Natural killer cell (primary cell): ENCODE data around the gene CACNA1D. TPM values are rescaled to one million over a fixed set of nuclear protein-coding genes. Genes with fewer than 3 reads are reported as not detected.
"Not testable (repeated sequence)": the region's sequence is repeated elsewhere in the genome, so short reads cannot be mapped to it uniquely, and the experiment has no call there.

Source experiments
- ATAC-seq, 3 donors: fragments of 150-1000 bp in 2 of 3; fragments of 200-7000 bp in 1 of 3; cut with Tn5 transposase; 1 replicate in 1 of 3; 2 replicates in 2 of 3; pipeline ENCODE4 v1.10.0; 2021; ENCODE audit warnings: mild to moderate bottlenecking in 2 of 3, moderate library complexity in 2 of 3
- DNase-seq, 2 donors: peaks; one replicate each; pipeline versions ENCODE4 v3.0.0 to v3.0.0-alpha.2; 2013 to 2021; ENCODE audit warnings: mixed read lengths in 1 of 2
- H3K27ac ChIP-seq: one replicate; pipeline ENCODE4 v1.5.1; 2013; ENCODE audit warnings: mild to moderate bottlenecking, low read length
- H3K27me3 ChIP-seq: one replicate; pipeline ENCODE4 v1.6.1; 2013; ENCODE audit warnings: low read length; ENCODE audit not compliant: control insufficient read depth, insufficient read depth
- H3K36me3 ChIP-seq: one replicate; pipeline ENCODE4 v1.6.1; 2013; ENCODE audit warnings: low read length; ENCODE audit not compliant: control insufficient read depth, insufficient read depth
- H3K4me1 ChIP-seq: one replicate; pipeline ENCODE4 v1.6.1; 2013; ENCODE audit warnings: low read length; ENCODE audit not compliant: control insufficient read depth, insufficient read depth
- H3K4me3 ChIP-seq: one replicate; pipeline ENCODE4 v1.5.1; 2013; ENCODE audit warnings: low read length
- H3K9me3 ChIP-seq: one replicate; pipeline ENCODE4 v1.6.1; 2013; ENCODE audit warnings: low read length; ENCODE audit not compliant: control insufficient read depth, insufficient read depth
- H3K27ac Mint-ChIP-seq, 2 donors: one replicate each; pipeline ENCODE4 v1.8.0; 2022; ENCODE audit warnings: mild to moderate bottlenecking in 2 of 2, mixed read lengths in 2 of 2, moderate library complexity in 1 of 2
- H3K27me3 Mint-ChIP-seq, 2 donors: one replicate each; pipeline ENCODE4 v1.8.0; 2022; ENCODE audit warnings: low read depth in 2 of 2, mixed read lengths in 2 of 2
- H3K36me3 Mint-ChIP-seq: one replicate; pipeline ENCODE4 v1.8.0; 2022; ENCODE audit warnings: mixed read lengths
- H3K4me1 Mint-ChIP-seq, 2 donors: one replicate each; pipeline ENCODE4 v1.8.0; 2022; ENCODE audit warnings: mixed read lengths in 2 of 2
- H3K4me3 Mint-ChIP-seq: one replicate; pipeline ENCODE4 v1.8.0; 2022; ENCODE audit warnings: mild to moderate bottlenecking, moderate library complexity, mixed read lengths
- H3K9me3 Mint-ChIP-seq, 2 donors: one replicate each; pipeline ENCODE4 v1.8.0; 2022; ENCODE audit warnings: mixed read lengths in 2 of 2
- CTCF ChIP-seq: fragments of 200-600 bp; IDR thresholded peaks from one replicate; pipeline ENCODE4 v1.8.0; 2022; ENCODE audit warnings: antibody characterized with exemption
- WGBS: methylation state at CpG from one replicate; pipeline ENCODE4 v1.1.7; 2013; ENCODE audit warnings: missing lambda C conversion rate; ENCODE audit not compliant: insufficient coverage; 5-methylcytosine and 5-hydroxymethylcytosine counted together
- intact Hi-C: fragments of 100-400 bp; cut with micrococcal nuclease; formaldehyde crosslinking; loops from one replicate; pipeline ENCODE4 v1.14.2; 2022
- total RNA-seq, 4 donors: library from RNA; stranded (reverse); fragments of 120-200 nt in 1 of 4; gene quantifications; one replicate each; pipeline versions ENCODE4 v1.2.3 to v1.2.4, GENCODE V29; 2013 to 2022

Gene CACNA1D
- total RNA-seq, 3 donors from 2014 or later (not counting 1 experiment from before 2014, with no cell fraction given): 0.54 to 10.1 TPM; not detected in 1

GRCh38 chr3:53473422-53473821 is 21.0 kb upstream of the CACNA1D start:
- no peaks in the 10 kb centered on the region for H3K4me1 ChIP-seq
- no peaks in the 10 kb centered on the region for H3K9me3 Mint-ChIP-seq
- no peaks in the 10 kb centered on the region for H3K4me1 Mint-ChIP-seq
- H3K36me3 ChIP-seq: no peaks in the 10 kb centered on the region
- 86% methylated on average over 2 of the region's 2 CpGs for WGBS
- H3K4me3 ChIP-seq: no peak overlapping the region
- no peak overlapping the region for H3K27ac Mint-ChIP-seq
- H3K27me3 Mint-ChIP-seq: peaks cover 27 to 31% of the 10 kb centered on the region in 2 donors
- no peaks in the 10 kb centered on the region for H3K9me3 ChIP-seq
- no peaks in the 10 kb centered on the region for H3K36me3 Mint-ChIP-seq
- H3K27me3 ChIP-seq: no peaks in the 10 kb centered on the region
- no peak for TF ChIP-seq CTCF
- intact Hi-C loops: no loop called here
- no peak for ATAC-seq
- DNase-seq: no peak
- no peak overlapping the region for H3K4me3 Mint-ChIP-seq
- H3K27ac ChIP-seq: no peak overlapping the region

- H3K9me3 Mint-ChIP-seq, intact Hi-C loops, ATAC-seq, H3K4me3 Mint-ChIP-seq, H3K36me3 ChIP-seq, DNase-seq, H3K27ac Mint-ChIP-seq, H3K9me3 ChIP-seq, H3K36me3 Mint-ChIP-seq, H3K27ac ChIP-seq, H3K4me3 ChIP-seq, H3K4me1 ChIP-seq, H3K27me3 ChIP-seq, H3K4me1 Mint-ChIP-seq: not testable (repeated sequence)
- 100% methylated on average over 1 of the region's 3 CpGs for WGBS
- H3K27me3 Mint-ChIP-seq: peaks cover 10 to 19% of the 10 kb centered on the region in 2 donors
These were observed 18.0 kb upstream of the CACNA1D start for GRCh38 chr3:53476372-53476771.

DNA sequence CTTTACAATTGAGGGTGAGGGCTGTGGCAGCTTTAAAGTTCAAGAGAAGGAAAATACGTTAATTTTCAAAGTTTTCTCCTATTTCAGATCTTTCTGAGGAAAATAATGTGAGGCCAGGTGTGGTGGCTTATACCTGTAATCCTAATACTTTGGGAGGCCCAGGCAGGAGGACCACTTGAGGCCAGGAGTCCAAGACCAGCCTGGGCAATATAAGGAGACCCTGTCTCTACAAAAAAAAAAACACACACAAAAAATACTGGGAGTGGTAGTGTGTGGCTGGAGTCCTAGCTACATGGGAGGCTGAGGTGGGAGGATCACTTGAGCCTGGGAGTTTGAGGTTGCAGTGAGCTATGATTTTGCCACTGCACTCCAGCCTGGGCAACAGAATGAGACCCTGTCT is 16.7 kb upstream of the CACNA1D start:
- H3K4me3 ChIP-seq, H3K36me3 Mint-ChIP-seq, H3K36me3 ChIP-seq, H3K27me3 ChIP-seq, H3K4me1 ChIP-seq, DNase-seq, H3K9me3 Mint-ChIP-seq, H3K27ac ChIP-seq, intact Hi-C loops, H3K9me3 ChIP-seq, H3K4me1 Mint-ChIP-seq, ATAC-seq, H3K27ac Mint-ChIP-seq, H3K4me3 Mint-ChIP-seq: not testable (repeated sequence)
- peaks cover 13 to 17% of the 10 kb centered on the region in 2 donors for H3K27me3 Mint-ChIP-seq
- WGBS: 89% methylated on average over 1 of the region's 1 CpG

DNA sequence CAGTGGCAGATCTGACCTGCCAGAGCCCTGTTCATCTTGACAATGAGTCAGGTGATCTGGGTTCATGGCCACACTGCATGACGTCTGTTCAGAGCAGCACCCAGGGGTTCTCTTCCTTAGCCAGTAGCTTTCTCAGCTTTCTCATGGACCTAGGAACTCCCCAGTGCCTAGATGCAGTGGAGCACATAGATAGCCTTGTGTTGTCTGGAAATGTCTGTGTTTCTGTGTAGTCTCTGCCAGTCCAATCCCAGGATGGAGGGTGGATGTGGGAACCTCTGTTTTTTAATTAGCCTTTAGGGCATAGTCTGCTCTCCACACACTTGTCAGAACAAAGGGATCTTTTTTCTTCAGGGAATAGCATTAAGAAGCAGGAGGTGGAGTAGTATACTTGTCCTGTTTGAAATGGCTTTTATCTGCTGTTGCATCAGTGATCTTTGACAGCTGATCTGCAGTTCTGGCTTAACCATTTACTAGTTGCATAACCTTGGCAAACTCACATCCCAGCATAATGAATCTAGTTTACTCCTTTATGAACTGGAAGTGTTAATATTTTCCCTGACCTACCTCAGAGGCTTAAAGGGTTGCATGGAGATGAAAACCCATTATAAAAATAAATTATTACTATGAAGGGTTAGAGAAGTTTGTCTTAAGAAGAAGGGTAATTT is 16.1 kb upstream of the CACNA1D start:
- no peaks in the 10 kb centered on the region for H3K9me3 Mint-ChIP-seq
- intact Hi-C loops: no loop called here
- H3K4me1 Mint-ChIP-seq: no peaks in the 10 kb centered on the region
- no peak for ATAC-seq
- peaks cover 12 to 16% of the 10 kb centered on the region in 2 donors for H3K27me3 Mint-ChIP-seq
- no peak overlapping the region for H3K4me3 ChIP-seq
- no peaks in the 10 kb centered on the region for H3K9me3 ChIP-seq
- no peaks in the 10 kb centered on the region for H3K4me1 ChIP-seq
- no peaks in the 10 kb centered on the region for H3K36me3 ChIP-seq
- no peak for TF ChIP-seq CTCF
- no peak for DNase-seq
- no peak overlapping the region for H3K4me3 Mint-ChIP-seq
- no peaks in the 10 kb centered on the region for H3K36me3 Mint-ChIP-seq
- H3K27ac ChIP-seq: no peak overlapping the region
- WGBS: 60% methylated on average over 1 of the region's 1 CpG
- no peak overlapping the region for H3K27ac Mint-ChIP-seq
- peaks cover 2% of the 10 kb centered on the region for H3K27me3 ChIP-seq
